HG02759 (cell line): ENCODE data around the gene DGKZ.
A peak's percentile ranks its signal among the peaks of the same experiment; 100 is the strongest.
"Not testable (repeated sequence)": the region's sequence is repeated elsewhere in the genome, so short reads cannot be mapped to it uniquely, and the experiment has no call there.

Experiments
- ATAC-seq: cut with Tn5 transposase; IDR thresholded peaks from one replicate; pipeline ENCODE4 v1.9.1; 2021; ENCODE audit warnings: mild to moderate bottlenecking, moderate library complexity; ENCODE audit not compliant: unreplicated experiment

The DGKZ gene, protein sequence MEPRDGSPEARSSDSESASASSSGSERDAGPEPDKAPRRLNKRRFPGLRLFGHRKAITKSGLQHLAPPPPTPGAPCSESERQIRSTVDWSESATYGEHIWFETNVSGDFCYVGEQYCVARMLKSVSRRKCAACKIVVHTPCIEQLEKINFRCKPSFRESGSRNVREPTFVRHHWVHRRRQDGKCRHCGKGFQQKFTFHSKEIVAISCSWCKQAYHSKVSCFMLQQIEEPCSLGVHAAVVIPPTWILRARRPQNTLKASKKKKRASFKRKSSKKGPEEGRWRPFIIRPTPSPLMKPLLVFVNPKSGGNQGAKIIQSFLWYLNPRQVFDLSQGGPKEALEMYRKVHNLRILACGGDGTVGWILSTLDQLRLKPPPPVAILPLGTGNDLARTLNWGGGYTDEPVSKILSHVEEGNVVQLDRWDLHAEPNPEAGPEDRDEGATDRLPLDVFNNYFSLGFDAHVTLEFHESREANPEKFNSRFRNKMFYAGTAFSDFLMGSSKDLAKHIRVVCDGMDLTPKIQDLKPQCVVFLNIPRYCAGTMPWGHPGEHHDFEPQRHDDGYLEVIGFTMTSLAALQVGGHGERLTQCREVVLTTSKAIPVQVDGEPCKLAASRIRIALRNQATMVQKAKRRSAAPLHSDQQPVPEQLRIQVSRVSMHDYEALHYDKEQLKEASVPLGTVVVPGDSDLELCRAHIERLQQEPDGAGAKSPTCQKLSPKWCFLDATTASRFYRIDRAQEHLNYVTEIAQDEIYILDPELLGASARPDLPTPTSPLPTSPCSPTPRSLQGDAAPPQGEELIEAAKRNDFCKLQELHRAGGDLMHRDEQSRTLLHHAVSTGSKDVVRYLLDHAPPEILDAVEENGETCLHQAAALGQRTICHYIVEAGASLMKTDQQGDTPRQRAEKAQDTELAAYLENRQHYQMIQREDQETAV

DNA sequence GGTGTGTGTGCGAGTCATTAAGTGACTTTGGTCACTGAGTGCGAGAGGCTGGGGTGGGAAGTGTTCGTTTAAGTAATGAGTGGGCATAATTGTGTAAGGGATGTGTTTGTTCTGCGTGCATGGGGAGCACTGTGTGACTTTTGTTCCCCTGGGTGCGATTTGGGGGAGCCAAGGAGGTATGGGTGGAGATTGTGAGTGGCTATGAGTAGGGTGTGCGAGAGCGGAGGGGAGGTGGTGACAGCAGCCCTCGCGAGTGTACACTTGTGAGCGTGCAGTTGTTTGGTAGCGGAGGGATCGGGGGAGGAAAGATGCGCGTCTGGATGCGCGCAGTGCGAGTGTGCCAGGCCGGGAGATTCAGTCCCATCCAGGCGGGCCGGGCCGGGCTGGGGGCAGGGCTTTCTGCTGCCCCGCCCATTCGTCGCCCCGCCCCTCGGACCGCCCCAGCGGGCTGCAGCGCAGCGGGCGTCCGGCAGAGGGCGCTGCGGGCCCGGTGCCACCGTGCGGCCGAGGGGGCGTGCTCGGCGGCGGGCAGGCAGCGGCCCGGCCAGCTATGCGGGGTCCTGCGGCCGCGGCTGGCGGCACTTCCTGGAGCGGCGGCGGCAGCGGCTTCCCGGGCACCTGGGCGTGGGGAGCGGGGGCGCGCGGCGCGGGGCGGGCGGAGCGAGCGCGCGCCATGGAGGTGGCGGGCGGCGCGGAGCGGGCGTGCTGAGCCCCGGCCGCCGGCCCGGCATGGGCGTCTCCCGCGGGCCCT is at the start of gene DGKZ:
TSS of gene DGKZ (plus strand) at position 578 of the 751 bp plus-strand sequence. CDS start 197 bp downstream, outside the sequence.
- peak; percentile 72 for ATAC-seq

DNA sequence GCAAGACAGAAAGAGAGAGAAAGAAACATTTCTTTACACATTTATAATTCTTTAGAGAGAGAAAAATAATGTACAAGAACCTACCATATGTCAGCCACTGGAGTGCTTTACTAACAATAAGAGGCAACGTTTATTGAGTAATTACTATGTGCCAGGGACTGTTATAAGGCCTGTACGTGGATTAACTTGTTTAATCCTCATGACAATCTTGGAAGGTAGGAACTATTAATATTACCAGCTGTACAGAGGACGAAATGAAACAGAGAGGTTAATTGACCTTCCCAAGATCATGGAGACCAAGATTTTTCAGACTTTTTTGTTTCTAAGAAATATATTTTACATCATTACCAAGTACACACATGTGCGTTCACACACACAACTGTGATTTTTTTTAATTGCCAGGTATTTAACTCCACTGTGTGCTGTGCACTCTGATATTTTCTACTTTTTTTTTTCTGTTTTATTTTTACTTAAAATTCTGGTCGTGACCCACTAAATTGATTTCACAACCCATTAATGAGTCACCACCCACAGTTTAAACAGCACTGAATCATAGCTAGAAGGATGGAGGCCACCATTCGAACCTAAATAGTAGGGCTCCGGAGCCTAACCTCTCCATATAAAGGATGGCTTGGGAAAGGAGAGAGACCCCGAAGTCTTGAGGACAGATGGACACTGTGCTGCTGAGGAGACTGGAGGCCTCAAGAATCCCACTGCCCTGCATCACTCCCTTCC is 48.4 kb upstream of the DGKZ start:
- no peak for ATAC-seq

DNA sequence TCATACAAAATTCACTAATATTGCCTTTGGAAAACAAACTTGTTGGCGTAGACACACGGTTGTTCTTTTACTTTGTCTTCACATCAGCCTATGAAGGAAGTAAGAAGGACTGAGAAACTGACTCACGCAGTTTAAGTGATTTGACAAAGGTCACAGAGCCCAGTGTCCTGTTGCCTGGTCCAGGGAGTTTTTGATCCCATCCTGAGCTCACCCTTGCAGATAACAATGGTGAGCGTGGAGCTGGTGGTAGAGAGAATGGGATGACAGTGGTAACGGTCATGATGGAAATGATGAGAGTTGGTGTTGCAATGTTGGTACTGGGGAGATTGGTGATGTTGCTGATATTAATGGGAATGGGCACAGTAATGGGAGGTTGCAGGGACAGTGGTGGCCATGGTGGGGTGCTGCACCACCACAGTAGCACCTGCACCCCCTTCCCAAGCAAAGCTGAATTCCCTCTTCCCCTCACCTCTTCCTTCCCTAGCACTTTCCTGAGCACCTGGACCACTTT is 47.8 kb upstream of the DGKZ start:
- no peak for ATAC-seq

DNA sequence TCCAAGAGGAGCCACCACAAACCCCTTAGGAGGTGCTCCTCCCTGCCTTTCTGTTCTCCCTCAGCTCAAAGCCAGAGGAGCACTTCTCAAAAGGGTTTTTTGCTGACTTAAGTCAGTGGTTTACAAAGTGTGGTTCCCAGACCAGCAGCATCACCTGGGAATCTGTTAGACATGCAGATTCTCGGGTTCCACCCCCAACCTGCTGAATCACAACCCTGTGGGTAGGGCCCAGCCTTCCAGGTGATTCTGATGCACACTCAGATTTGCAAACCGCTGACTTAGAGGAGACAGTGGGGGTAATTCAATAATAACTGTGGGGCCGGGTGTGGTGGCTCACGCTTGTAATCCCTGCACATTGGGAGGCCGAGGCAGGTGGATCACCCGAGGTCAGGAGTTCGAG is 47.0 kb upstream of the DGKZ start:
- no peak for ATAC-seq

DNA sequence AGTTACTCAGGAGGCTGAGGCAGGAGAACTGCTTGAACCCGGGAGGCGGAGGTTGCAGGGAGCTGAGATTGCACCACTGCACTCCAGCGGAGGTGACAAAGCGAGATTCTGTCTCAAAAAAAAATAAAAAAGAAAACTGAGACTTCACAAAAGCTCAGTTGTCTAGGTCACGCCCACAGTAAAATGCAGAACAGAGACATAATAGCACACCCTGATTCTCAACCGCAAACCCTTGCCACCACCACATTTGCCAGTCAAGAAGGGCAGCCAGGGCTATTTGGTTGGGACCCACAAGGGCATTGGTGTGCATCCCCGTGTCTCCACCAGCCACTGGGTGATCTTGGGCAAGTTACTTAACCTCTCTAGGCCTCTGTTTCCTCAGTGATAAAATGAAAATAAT is 44.4 kb upstream of the DGKZ start:
- peak; percentile 89 for ATAC-seq

DNA sequence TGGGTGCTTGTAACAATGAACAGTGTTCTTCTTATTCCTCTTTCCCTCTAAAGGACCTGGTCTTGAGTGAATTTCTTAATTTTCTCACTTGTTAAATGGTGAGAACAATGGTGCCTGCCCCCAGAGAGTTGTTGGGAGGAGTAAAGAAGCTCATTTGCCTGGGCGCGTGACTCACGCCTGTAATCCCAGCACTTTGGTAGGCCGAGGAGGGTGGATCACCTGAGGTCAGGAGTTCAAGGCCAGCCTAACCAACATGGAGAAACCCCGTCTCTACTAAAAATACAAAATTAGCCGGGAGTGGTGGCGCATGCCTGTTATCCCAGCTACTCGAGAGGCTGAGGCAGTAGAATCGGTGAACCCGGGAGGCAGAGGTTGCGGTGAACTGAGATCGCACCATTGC is 43.2 kb upstream of the DGKZ start:
- ATAC-seq = not testable (repeated sequence)

DNA sequence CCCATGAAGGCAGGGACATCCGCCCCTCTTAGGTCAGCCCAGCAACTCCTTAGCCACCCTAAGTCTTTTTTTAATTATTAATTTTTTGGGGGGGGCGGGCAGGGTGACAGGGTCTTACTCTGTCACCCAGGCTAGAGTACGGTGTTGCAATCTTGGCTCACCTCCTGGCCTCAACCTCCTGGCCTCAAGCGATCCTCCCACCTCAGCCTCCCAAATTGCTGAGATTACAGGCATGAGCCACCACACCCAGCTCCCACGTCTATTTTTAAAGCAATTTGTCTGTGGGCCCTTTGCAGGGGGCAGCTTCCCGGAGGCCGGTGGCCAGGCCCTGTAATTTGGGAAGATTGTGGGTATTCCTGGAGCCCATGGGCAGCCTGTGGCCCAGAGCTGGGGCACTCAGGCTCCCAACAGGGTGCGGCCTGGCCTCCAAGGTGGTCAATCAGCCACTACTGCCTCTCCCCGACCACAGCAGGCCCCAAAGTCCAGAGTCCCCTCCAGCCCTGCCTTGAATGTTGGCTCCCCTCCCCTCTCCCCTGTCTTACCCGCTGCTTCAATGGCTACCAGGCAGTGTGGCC is 42.6 kb upstream of the DGKZ start:
- ATAC-seq = no peak

DNA sequence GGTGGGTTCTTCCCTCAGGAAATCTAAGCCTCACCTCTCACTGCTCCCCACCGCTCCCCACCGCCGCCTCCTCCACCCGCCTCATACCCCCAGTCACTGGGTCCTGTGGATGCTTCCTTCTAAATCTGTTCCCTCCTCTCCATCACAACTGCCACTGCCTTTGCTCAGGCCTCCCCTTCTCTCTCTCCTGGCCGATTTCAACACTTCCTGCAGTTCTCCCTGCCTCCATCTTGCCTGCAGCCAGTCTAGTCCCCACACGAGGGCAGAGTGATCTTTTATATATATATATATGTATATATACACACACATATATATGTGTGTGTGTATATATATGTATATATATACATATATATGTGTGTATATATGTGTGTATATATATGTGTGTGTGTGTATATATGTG is 42.0 kb upstream of the DGKZ start:
- no peak for ATAC-seq

DNA sequence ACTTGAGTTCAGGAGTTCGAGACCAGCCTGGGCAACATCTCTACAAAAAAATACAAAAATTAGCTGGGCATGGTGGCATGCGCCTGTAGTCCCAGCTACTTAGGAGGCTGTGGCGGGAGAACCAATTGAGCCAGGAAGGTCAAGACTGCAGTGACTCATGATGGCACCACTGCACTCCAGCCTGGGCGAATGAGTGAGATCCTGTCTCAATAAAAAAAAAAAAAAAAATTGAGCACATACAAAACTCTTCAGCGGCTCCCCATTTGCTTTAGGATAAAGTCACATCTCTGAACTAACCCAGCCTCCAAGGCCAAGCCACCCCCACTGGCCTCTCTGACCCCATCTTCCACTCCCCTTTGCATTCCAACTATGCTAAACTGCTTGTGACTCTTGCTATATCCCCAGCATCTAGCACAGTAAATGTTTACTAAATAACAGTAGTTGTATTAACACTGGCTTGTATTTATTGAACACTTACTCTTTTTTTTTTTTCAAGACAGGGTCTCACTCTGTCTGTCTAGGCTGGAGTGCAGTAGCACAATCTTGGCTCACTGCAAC is 40.9 kb upstream of the DGKZ start:
- no peak for ATAC-seq

DNA sequence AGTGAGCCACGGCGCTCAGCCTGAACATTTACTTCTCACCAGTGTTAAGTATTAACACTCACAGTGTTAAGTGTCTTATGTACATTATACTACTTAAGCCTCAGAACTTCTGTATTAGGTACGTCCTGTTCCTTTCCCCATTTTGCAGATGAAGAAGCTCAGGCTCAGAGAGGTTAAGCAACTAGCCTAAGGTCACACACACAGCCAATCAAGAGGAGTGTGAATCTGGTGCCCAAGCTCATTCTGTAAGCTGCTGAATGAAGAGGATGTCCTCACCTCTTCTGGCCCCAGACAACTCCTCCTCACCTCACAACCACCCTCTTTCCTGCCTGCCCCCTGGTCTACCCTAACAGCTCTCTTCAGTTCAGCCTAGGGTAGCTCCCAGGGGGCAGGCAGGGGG is 39.9 kb upstream of the DGKZ start:
- ATAC-seq = no peak

DNA sequence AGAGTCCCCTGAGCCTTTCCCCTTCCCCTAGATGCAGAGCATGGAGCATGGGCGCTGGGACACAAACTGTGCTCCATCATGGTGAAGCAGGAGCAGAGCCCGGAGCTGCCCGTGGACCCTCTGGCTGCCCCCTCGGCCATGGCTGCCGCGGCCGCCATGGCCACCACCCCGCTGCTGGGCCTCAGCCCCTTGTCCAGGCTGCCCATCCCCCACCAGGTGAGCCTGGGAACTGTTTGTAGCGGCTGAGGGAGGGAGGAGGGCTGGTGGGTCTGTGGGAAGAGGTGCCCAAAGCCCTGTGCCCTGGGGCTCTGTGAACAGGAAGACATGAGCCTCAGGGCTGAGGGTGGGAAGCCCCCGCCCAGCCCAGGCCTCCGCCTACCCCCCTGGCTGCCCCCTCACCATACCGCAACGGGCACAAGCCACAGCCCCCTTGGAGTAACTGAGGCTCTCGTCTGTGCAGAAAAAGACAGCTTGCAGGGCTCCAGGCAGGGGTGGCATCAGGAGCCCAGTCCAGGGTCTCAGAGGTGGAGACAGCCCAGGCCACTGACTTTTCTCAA is 39.4 kb upstream of the DGKZ start:
- ATAC-seq = no peak

DNA sequence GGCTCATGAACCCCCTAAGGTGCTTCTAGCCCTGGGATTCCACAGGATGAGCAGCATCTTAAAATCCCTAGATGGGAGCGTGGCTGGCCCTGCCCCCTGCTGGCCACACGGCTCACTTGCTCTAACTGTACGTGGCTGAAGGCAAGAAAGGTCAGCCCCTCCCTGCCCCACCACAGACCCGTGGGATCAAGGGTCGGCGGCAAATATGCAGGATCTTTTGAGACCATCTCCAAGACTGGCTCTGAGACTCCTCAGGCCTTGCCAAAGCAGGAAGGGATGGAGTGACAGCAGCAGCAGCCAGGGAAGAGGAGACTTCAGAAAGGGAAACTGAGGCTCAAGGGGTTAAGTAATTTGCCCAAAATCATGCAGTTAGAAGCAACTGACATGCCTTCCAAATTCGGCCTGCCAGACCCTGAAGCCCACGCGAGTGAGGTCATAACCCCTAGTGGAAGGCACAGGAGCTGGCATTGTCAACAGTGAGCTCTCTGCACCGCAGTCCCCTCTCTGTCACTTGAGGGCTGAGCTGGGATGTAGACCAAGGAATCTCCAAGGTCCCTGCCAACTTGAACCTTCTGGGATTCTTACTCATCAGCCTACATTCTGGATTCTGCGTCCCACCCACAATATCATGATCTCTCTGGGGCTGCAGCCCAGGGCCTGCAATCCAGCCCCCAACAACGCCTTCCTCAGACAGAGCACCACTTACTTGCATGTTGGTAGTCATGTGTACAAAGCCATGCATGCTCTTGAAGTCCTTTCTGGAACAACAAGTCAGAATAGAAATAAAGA is 38.4 kb upstream of the DGKZ start:
- no peak for ATAC-seq

DNA sequence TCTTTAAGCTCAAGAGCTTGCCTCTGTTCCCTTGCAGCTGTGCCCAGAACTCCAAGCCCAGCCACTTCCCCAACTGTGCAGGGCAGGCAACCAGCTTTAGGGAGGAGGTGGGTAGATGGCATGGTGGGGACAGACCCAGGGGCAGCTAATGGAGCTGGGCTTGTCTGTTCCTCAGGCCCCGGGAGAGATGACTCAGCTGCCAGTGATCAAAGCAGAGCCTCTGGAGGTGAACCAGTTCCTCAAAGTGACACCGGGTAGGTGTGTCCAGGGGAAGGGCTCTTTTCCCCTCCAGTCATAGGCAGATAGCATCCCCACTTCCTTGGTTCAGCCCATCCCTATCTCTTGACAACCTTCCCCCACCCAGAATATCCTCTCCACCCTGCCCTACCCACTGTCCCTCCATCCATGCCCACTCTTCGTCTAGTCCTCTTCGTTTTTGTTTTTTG is 37.4 kb upstream of the DGKZ start:
- ATAC-seq = peak; percentile 72

DNA sequence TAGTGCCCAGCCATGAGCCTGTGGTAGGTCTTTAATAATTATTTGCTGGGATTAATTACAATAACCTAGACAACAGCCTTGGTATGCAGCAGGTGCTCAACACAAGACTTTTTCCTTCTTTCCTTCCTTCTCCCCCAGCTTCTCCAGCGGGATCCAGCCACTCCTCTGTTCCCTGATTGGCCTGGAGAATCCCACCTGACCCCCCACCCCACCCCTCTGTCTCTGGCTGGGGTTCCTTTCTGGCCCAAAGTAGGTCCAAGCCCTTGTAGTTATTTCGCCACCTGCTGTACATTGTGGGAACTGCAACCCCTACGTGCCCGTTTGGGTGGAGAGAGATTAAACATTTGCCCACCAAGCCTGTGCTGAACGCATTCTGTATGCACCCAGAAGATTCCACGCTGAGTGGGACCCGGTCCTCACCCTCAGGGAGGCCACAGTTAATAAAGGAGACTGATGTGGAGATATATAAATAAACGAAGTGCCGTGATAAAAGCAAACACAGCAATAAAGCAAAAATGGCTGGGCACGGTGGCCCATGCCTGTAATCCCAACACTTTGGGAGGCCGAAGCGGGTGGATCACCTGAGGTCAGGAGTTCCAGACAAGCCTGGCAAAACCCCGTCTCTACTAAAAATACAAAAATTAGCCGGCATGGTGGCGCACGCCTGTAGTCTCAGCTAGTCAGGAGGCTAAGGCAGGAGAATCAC is 32.1 kb upstream of the DGKZ start:
- ATAC-seq = peak; percentile 50

DNA sequence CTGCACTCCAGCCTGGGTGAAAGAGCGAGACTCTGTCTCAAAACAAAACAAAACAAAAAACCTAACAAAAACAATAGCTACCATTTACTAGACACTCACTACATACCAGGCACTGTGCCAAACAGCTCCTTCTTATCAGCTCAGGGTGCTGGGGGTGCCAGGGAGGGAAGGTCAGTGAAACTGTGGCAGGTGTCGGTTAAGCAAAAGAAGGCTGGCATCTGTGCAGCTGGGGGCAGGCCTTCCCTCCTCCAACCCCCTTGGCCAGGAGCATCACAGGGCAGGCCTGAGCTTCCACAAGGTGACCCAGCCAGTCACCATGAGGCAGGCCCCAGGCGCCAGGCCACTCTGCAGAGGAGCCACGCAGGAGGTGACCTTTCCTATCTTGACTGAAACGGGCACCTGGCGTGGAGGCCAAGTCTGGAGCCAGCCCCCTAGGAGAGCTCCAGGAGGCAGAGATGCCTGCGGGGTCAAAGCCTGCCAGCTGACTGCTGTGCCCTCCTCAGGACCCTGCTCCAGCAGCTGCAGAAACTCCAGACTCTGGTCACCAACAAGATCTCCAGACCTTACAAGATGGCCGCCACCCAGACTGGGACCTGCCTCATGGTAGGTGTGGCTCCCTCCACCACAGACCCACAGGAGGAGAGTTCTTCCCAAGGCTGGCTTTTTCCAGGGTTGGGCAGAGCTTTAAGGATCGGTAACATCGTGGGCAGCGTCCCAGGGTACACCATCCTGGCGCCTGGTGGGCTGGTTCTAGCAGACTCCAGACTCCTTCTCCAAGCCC is 31.3 kb upstream of the DGKZ start:
- no peak for ATAC-seq

DNA sequence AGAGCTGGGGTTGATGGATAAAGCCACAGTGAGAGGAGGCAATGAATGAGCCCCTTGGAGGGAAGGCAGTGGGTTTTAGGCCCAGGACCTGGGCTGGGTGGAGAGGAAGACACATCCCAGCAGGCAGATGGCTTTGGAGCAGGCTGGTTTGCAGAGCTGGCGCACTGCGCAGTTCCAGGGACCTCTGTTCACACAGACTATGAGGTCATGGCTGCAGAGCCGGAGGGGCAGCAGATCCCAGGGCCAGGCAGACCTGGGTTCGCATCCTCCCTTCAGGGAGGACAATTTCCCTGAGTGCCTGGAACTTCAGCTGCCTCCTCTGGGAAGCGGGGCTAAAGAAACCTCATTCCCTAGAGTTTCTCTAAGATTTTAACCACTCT is 28.2 kb upstream of the DGKZ start:
- no peak for ATAC-seq

DNA sequence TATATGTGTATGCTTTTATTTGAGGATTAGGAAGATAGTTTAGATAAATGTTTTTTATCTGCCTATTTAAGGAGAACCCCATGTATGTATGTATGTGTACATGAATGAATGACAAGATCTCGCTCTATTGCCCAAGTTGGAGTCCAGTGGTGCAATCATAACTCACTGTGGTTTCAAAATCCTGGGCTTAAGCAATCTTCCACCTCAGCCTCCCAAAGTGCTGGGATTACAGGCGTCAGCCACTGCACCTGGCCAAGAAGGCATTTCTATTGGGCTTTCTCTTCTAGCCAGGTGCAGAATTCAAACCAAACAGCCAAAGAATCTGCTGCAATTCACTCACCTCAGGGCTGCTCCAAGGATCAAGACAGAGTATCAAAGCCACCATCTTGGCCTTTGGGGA is 25.5 kb upstream of the DGKZ start:
- no peak for ATAC-seq
